AG09309 (cell line): ENCODE data around the gene ZNF764.

Source experiments
- DNase-seq: peaks from one replicate; pipeline ENCODE4 v3.0.0-alpha.2; 2010; ENCODE audit warnings: low read depth
- H3K4me3 ChIP-seq: 2 replicates; pipeline ENCODE4 v1.5.1; 2011; ENCODE audit warnings: mild to moderate bottlenecking, low read depth, low read length, moderate library complexity; ENCODE audit not compliant: control insufficient read depth
- CTCF ChIP-seq: IDR thresholded peaks from 2 replicates; pipeline ENCODE4 v1.5.1; 2011; ENCODE audit warnings: mild to moderate bottlenecking, low read depth, low read length, inconsistent platforms; ENCODE audit not compliant: insufficient read depth, control insufficient read depth; ENCODE audit errors: missing control alignments

Gene ZNF764

GRCh38 chr16:30565526-30565925, 7.4 kb upstream of the ZNF764 start:
- TF ChIP-seq CTCF, result no peak
- no peak overlapping the region for H3K4me3 ChIP-seq
- DNase-seq, result no peak

GRCh38 chr16:30562021-30562420, 3.8 kb upstream of the ZNF764 start:
- H3K4me3 ChIP-seq, result no peak overlapping the region
- DNase-seq, result no peak
- TF ChIP-seq CTCF, result no peak

DNA sequence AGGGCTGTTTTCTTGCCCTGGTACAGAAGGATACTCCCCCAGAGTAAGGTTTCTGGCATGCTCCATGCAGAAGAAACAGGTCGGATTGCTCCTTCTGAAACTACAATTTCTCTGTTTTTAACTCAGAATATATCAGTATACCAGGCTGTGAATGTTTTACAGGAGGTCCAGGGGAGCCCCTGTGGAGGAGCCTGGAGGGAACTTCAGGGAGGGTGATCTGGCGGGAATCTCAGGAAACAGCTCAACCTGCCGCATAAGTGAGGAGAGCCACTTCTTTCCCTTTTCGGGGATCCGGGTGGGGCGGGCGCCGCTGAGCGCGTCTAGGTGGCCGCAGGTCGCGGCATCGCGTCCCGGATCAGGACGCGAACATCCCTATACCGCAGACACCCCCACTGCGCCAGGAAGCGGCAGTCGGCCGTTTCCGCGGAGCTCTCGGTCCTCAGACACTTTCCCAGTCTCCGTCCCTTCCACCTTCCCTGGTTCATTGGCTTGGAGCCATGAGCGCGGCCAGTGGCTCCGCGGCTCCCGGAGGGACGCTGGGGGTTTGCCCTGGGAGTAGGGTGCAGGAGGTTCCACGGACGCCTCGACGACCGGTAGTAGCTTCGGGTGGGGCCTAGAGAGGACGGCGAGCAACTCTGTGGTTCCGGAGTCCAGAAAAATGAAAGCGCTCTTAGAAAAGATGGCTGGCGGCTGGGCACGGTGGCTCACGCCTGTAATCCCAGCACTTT, 3.1 kb upstream of the ZNF764 start:
- peak overlapping the region; percentile 11 for H3K4me3 ChIP-seq
- DNase-seq, result no peak
- no peak for TF ChIP-seq CTCF

GRCh38 chr16:30559690-30560089, 1.5 kb upstream of the ZNF764 start:
- TF ChIP-seq CTCF, result no peak
- no peak for DNase-seq
- H3K4me3 ChIP-seq, result no peak overlapping the region

GRCh38 chr16:30558789-30559377, 709 bp upstream of the ZNF764 start:
- DNase-seq, result no peak
- H3K4me3 ChIP-seq, result peak overlapping the region; percentile 15
- no peak for TF ChIP-seq CTCF

DNA sequence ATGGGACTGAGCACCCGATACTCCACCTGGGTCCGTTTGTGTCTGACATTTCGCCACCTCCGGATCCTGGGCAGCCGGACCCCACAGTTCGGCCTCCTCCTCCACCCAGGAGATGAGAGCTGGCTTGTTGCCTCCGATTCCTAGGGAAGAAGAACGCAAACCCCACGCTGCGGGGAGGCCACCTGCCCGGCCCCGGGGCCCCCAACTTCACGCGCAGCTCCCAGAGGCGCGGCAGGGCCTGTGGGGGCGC, 542 bp downstream of the ZNF764 start:
- no peak for TF ChIP-seq CTCF
- peak overlapping the region; percentile 89 for H3K4me3 ChIP-seq
- no peak for DNase-seq
